H1 (cell line): ENCODE data around the gene RBFOX1.

Experiments
- BCL11A ChIP-seq, 2 experiments: IDR thresholded peaks; one replicate each; pipeline ENCODE4 v1.6.1; 2011; ENCODE audit warnings: low read depth in 2 of 2, low read length in 2 of 2, mild to moderate bottlenecking in 2 of 2
- CHD1 ChIP-seq: IDR thresholded peaks from 2 replicates; pipeline ENCODE4 v1.6.1; 2012; ENCODE audit warnings: low read depth, low read length, improper control_type of control experiment
- CREB1 ChIP-seq: IDR thresholded peaks from 2 replicates; pipeline ENCODE4 v1.6.1; 2012; ENCODE audit warnings: inconsistent platforms
- POLR2A ChIP-seq, 2 experiments: IDR thresholded peaks; 1 replicate in 1 of 2; 2 replicates in 1 of 2; pipeline ENCODE4 v1.6.1; 2011; ENCODE audit warnings: low read depth in 2 of 2, low read length in 2 of 2, mild to moderate bottlenecking in 2 of 2; ENCODE audit errors: control extremely low read depth in 1 of 2
- SIN3A ChIP-seq, 2 experiments: IDR thresholded peaks in 1 of 2; conservative IDR thresholded peaks in 1 of 2; 2 replicates each; pipeline ENCODE4 v1.6.1; 2011 to 2012; ENCODE audit warnings: low read length in 2 of 2, improper control_type of control experiment in 1 of 2, low read depth in 1 of 2, mild to moderate bottlenecking in 1 of 2
- SP1 ChIP-seq: IDR thresholded peaks from 2 replicates; pipeline ENCODE4 v1.6.1; 2011; ENCODE audit warnings: low read depth, low read length
- TAF1 ChIP-seq: IDR thresholded peaks from 2 replicates; pipeline ENCODE4 v1.6.1; 2011; ENCODE audit warnings: mild to moderate bottlenecking, low read depth, low read length
- TCF12 ChIP-seq: IDR thresholded peaks from 2 replicates; pipeline ENCODE4 v1.6.1; 2011; ENCODE audit warnings: low read depth, mild to moderate bottlenecking, low read length
- TF ChIP-seq, protein P1 (sequence below), 3 experiments: IDR thresholded peaks; 1 replicate in 2 of 3; 2 replicates in 1 of 3; pipeline versions ENCODE4 v1.5.1 to v1.6.1; 2011; ENCODE audit warnings: low read length in 3 of 3, mild to moderate bottlenecking in 3 of 3, inconsistent platforms in 2 of 3, low read depth in 1 of 3, moderate library complexity in 1 of 3; ENCODE audit not compliant: insufficient read depth in 1 of 3; ENCODE audit errors: control extremely low read depth in 1 of 3

GRCh38 chr16:7470344-7470743 lies 137.7 kb downstream of the RBFOX1 start:
- TF ChIP-seq TAF1 (no peak), CHD1 (no peak), POLR2A (IDR thresholded peaks at IDR 0.05; ENCODE audit: control extremely low read depth in 1 of 2, low read depth in 2 of 2, low read length in 2 of 2) (no peak), CREB1 (no peak), SP1 (no peak), BCL11A (IDR thresholded peaks at IDR 0.05; ENCODE audit: low read depth in 2 of 2, low read length in 2 of 2) (no peak), TCF12 (no peak), SIN3A (conservative IDR thresholded peaks at IDR 0.05 in 1 of 2, IDR thresholded peaks at IDR 0.05 in 1 of 2; ENCODE audit: low read depth in 1 of 2, low read length in 2 of 2) (no peak)
- TF ChIP-seq, protein P1, sequence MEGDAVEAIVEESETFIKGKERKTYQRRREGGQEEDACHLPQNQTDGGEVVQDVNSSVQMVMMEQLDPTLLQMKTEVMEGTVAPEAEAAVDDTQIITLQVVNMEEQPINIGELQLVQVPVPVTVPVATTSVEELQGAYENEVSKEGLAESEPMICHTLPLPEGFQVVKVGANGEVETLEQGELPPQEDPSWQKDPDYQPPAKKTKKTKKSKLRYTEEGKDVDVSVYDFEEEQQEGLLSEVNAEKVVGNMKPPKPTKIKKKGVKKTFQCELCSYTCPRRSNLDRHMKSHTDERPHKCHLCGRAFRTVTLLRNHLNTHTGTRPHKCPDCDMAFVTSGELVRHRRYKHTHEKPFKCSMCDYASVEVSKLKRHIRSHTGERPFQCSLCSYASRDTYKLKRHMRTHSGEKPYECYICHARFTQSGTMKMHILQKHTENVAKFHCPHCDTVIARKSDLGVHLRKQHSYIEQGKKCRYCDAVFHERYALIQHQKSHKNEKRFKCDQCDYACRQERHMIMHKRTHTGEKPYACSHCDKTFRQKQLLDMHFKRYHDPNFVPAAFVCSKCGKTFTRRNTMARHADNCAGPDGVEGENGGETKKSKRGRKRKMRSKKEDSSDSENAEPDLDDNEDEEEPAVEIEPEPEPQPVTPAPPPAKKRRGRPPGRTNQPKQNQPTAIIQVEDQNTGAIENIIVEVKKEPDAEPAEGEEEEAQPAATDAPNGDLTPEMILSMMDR (IDR thresholded peaks at IDR 0.05; ENCODE audit: control extremely low read depth in 1 of 3, insufficient read depth in 1 of 3, low read depth in 1 of 3, low read length in 3 of 3) = no peak
